ENCODE measurements around the gene UBC.

GRCh38 chr12:124952801-124953200, 38.4 kb upstream of the UBC start:
- TF ChIP-seq, protein P1, sequence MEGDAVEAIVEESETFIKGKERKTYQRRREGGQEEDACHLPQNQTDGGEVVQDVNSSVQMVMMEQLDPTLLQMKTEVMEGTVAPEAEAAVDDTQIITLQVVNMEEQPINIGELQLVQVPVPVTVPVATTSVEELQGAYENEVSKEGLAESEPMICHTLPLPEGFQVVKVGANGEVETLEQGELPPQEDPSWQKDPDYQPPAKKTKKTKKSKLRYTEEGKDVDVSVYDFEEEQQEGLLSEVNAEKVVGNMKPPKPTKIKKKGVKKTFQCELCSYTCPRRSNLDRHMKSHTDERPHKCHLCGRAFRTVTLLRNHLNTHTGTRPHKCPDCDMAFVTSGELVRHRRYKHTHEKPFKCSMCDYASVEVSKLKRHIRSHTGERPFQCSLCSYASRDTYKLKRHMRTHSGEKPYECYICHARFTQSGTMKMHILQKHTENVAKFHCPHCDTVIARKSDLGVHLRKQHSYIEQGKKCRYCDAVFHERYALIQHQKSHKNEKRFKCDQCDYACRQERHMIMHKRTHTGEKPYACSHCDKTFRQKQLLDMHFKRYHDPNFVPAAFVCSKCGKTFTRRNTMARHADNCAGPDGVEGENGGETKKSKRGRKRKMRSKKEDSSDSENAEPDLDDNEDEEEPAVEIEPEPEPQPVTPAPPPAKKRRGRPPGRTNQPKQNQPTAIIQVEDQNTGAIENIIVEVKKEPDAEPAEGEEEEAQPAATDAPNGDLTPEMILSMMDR (IDR thresholded peaks at IDR 0.05): no peak
- no peak for TF ChIP-seq POLR2A (IDR thresholded peaks at IDR 0.05)
